GM12891 (cell line): ENCODE measurements around the gene CTBS.

Source experiments
- POLR2A ChIP-seq: IDR thresholded peaks from 2 replicates; pipeline ENCODE4 v1.6.1; 2011; ENCODE audit warnings: low read depth, low read length, control low read depth
- POLR2AphosphoS5 ChIP-seq: IDR thresholded peaks from 2 replicates; pipeline ENCODE4 v1.6.1; 2011; ENCODE audit warnings: low read depth, low read length, control low read depth
- SPI1 ChIP-seq: IDR thresholded peaks from 2 replicates; pipeline ENCODE4 v1.6.1; 2011; ENCODE audit warnings: low read depth, low read length, control low read depth
- TAF1 ChIP-seq: IDR thresholded peaks from 2 replicates; pipeline ENCODE4 v1.6.1; 2011; ENCODE audit warnings: low read depth, low read length, control low read depth

GRCh38 chr1:84585803-84586202 is 11.6 kb upstream of the CTBS start:
- TF ChIP-seq POLR2A = no peak
- TF ChIP-seq POLR2AphosphoS5 = no peak
- TF ChIP-seq SPI1 = no peak
- TF ChIP-seq TAF1 = no peak
